Stimulated activated CD8-positive, alpha-beta memory T cell treated with anti-CD3 and anti-CD28 coated beads, Interleukin-2, amount 100 ng/mL, for 48 hours (primary cell): Measurements from ENCODE around the gene MICU1.
"Not testable (repeated sequence)": the region's sequence is repeated elsewhere in the genome, so short reads cannot be mapped to it uniquely, and the experiment has no call there.

Experiments
- DNase-seq, 2 donors: peaks; one replicate each; pipeline ENCODE4 v3.0.0-alpha.2; 2020; ENCODE audit warnings: low read depth in 2 of 2

The MICU1 gene

GRCh38 chr10:72328045-72328828 is 297.6 kb downstream of the MICU1 start:
- no peak for DNase-seq

- peak in 1 of 2 donors; percentile 73 for DNase-seq
Measured at GRCh38 chr10:72326665-72327603, 298.9 kb downstream of the MICU1 start.

GRCh38 chr10:72325243-72326175 is 300.4 kb downstream of the MICU1 start:
- not testable (repeated sequence) for DNase-seq

GRCh38 chr10:72323771-72324191 is 302.1 kb downstream of the MICU1 start:
- DNase-seq = no peak

GRCh38 chr10:72323108-72323749 is 302.6 kb downstream of the MICU1 start:
- no peak for DNase-seq

GRCh38 chr10:72322280-72323058 is 303.4 kb downstream of the MICU1 start:
- no peak for DNase-seq

- DNase-seq = no peak
Measured at GRCh38 chr10:72322030-72322279, 303.9 kb downstream of the MICU1 start.

- no peak for DNase-seq
Measured at GRCh38 chr10:72321248-72322029, 304.4 kb downstream of the MICU1 start.

GRCh38 chr10:72320676-72321247 is 305.1 kb downstream of the MICU1 start:
- DNase-seq = peak in 1 of 2 donors; percentile 70

GRCh38 chr10:72319416-72320254 is 306.2 kb downstream of the MICU1 start:
- peak; percentile 85 to 88 for DNase-seq

- DNase-seq = no peak
Measured at GRCh38 chr10:72318418-72319262, 307.2 kb downstream of the MICU1 start.
